NCI-H510A treated with DMSO at 0.1 percent for 48 hours (cell line): ENCODE results near the gene PPP1R3G.

Source experiments
- DNase-seq: peaks from one replicate; lab custom pipeline; 2025; lab: John Stamatoyannopoulos, UW

Gene PPP1R3G

GRCh38 chr6:5094327-5094726 is 9.2 kb downstream of the PPP1R3G start:
- DNase-seq, result no peak

- no peak for DNase-seq
Observed at GRCh38 chr6:5095236-5095635, 10.1 kb downstream of the PPP1R3G start.

- DNase-seq, result no peak
Observed at GRCh38 chr6:5096482-5096881, 11.3 kb downstream of the PPP1R3G start.

- DNase-seq, result no peak
Observed at GRCh38 chr6:5098501-5099270, 13.5 kb downstream of the PPP1R3G start.

DNA sequence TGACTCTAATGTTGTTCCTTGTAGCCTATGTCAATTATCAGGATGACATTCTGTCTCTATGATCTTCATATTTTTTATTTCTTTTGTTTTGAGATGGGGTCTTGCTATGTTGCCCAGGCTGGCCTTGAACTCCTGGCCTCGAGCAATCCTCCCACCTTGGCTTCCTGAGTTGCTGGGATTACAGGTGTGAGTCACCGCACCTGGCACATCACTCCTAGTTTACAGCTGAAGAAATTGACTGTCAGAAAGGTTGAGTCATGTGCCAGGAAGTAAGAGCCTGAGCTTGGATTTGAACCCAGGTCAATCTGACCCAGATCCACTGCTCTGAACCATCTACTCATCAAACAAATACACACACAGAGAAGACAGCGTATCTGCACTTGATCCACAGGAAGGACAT is 14.4 kb downstream of the PPP1R3G start:
- DNase-seq, result no peak

DNA sequence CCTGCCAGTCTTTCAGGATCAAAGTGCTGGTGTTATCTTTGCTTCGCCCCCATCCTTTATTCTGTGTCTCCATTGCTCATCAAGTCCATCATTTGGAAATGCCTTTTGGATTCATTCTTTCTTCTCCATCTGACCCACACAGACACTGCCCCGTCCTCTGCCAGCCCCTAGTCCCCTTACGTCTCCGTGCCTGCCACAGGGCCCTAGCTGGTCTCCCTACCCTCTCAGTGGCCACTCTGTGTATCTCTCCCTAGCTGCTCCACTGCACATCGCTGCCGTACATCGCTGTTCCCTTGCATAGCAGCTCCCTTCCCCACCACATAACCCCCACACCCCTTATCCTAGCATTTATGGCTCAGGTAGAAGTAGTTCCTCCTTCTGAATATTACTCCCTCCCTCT is 15.7 kb downstream of the PPP1R3G start:
- no peak for DNase-seq

GRCh38 chr6:5102267-5102970 is 17.3 kb downstream of the PPP1R3G start:
- no peak for DNase-seq

DNA sequence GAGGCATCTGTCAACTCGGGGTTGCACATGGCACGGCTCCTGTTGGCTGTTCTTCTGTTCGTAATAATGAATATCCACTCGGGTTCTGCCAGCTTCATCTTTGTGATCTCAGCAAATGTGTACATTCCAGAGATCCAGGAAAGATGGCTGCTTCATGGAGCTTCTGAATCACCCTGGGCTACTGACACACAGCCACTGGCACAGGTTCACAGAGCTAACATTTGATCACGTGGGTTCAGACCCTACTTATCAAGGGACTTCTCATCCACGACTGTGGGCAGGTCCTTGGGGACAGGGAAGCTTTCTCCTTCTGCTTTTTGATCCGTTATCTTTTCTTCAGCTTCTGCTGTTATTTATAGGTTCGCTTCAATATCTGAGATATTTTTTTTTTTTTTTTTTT is 18.1 kb downstream of the PPP1R3G start:
- DNase-seq, result no peak

DNA sequence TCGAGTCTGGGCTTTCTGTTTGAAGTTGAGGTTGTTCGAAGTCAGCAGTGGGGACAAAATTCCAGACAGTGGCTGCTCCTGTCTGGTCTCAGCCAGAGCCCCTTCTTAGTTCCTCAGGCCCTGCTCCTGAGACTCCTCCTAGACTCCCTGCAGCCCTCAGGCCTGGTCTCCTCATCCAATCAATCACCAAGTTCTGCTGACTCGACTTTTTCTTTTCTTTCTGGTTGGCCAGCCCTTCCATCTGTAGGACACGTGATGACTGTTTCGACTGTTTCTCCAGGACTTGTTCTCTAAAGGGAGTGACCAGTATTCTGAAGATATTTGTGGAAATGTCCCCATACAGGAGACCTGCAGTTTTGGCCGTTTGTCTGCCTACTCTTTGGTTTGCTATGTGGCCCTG is 19.5 kb downstream of the PPP1R3G start:
- no peak for DNase-seq

DNA sequence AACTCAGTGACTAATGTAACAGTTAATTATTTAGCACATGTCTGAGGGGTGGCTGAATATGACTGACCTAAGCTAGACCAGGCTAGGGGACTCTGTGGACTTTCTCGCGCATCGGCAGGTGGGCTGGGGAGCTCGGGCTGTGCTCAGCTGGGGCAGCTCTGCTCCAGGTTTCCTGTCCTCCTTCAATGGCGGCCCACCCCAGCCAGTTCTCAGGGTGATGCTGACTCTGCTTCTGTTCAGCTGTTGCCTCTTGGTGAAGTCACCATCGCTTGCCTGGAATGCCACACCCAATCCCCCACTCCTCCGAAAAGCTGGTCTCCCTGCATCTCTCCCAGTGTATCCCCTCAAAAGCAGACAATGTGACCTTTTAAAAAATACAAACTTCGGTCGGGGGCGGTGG is 20.0 kb downstream of the PPP1R3G start:
- no peak for DNase-seq

GRCh38 chr6:5107341-5107740 is 22.2 kb downstream of the PPP1R3G start:
- no peak for DNase-seq

DNA sequence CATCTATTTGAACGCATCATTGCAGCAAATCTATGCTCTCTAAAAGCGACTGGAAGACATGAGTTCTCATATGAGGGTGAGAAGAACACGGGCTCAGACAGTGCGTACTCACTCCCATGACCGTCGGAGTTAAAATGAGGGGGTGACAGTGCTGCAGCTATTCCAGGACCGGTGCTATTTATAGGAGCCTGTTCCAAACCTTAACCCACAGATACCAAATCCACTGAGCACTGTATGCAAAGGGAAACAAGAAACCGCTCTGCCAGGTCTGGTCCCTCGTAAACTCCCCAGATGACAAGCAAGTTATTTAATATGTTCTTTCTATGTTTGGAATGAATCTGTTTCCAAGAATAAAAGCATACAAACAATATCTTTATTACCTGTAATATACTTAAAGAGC is 22.9 kb downstream of the PPP1R3G start:
- DNase-seq, result no peak

DNA sequence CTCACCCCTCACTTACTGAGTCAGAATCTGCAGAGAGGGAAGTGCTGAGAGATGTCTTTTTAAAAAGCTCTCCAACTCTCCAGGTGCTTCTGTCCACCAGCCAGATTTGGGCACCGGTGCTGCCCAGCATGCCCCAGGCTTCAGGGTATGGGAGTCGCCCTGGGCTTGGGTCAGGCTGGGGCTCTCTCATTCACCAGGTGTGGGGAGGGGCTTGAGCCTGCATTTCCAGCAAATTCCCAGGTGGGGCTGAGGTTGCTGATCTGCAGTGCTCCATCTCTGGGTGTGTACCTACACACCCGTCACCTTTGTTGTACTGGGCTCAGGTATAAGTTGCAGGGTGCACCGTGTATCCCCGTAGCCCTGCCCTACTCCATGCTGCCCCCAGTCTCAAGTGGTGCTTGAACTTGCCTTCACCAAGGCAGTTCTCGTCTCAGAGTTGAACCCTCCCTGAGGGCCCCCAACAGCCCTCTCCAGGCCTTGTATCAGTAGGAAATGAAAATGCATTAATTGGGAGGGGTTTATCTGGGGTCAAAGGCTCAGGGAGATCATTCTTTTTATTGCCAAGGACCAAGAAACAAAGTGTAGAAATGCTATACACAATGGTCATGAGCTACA is 23.5 kb downstream of the PPP1R3G start:
- DNase-seq, result no peak

GRCh38 chr6:5109436-5109835 is 24.3 kb downstream of the PPP1R3G start:
- DNase-seq, result no peak

GRCh38 chr6:5110246-5110645 is 25.1 kb downstream of the PPP1R3G start:
- DNase-seq, result no peak

- no peak for DNase-seq
Observed at GRCh38 chr6:5111626-5112025, 26.5 kb downstream of the PPP1R3G start.

GRCh38 chr6:5112066-5112799 is 27.1 kb downstream of the PPP1R3G start:
- no peak for DNase-seq

DNA sequence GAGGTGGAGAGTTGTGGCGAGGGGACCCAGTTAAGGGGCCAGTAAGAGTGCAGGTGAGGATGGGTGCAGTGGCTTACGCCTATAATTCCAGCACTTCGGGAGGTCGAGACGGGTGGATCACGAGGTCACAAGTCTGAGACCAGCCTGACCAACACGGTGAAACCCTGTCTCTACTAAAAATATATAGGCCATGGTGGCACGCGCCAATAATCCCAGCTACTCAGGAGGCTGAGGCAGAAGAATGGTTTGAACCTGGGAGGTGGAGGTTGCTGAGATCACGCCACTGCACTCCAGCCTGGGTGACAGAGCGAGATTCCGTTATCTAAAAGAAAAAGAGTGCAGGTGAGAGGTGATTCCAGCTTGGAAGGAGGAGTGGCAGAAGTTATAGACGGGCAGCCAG is 28.0 kb downstream of the PPP1R3G start:
- DNase-seq, result no peak

DNA sequence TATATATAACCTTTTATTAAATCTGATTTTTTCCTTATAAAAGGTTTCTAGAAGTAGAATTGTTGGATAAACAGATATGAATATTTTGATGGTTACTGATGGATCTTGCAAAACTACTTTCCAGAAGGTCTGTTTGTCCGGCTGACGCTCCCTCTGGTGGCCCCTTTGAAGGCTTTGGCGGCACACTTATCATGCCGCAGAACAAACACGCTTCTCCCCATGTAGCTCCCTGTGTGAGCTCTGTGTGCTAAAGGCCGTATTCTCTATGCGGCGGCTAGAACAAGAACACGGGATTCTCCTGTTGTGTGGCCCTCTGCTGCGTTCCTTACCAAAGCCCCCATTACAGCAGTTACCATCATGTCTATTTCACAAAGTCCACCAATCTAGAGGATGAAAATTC is 30.0 kb downstream of the PPP1R3G start:
- peak; percentile 69 for DNase-seq

DNA sequence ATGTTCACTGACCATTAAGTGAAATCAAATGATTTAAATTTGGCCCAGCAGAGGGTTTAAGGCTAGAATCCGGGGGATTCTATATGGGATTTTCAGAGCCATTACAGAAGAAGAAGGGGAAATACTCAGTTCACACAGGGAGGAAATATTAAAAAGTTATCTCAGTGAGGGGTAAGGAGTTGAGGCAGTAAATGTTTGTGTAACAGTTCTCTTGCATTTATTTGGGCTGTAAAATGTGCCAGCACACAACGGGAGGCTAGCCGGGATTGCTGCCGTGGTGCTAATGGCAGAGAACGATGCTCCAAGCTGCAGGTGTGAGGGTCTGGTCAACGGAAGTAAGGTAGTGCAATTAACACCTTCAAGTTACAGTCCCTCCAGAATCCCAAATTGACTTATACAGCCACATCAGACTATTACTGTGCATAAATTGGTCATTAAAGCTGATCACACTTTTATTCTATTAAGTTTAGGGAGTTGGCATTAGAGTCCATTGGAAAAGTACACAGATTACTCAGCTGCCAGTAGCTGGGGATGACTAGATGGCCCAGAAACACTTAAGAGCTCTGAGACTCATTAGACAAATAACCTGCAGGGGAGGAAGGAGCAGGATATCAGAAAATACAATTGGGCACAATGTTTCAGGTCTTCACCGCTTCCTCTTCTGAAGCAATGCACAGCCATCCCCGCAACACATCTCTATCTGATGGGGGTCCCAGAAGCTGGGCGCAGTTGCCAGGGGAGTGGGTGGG is 31.3 kb downstream of the PPP1R3G start:
- peak; percentile 42 for DNase-seq

GRCh38 chr6:5119090-5119951 is 34.2 kb downstream of the PPP1R3G start:
- no peak for DNase-seq
